T-cell (primary cell): ENCODE data around the gene STIL. TPM values are rescaled to one million over a fixed set of nuclear protein-coding genes. Genes with fewer than 3 reads are reported as not detected.

Source experiments
- ATAC-seq, 4 experiments: fragments of 200-7000 bp in 3 of 4; fragments of 150-1000 bp in 1 of 4; cut with Tn5 transposase; replicated peaks in 1 of 4; 1 replicate in 3 of 4; 2 replicates in 1 of 4; pipeline ENCODE4 v1.10.0; 2021; ENCODE audit warnings: moderate library complexity in 3 of 4, mild to moderate bottlenecking in 2 of 4, moderate number of reproducible peaks in 1 of 4
- CTCF ChIA-PET, 2 donors: fragments of 300-600 bp; sonication (Branson Sonifier 250); formaldehyde crosslinking; loops; one replicate each; lab custom pipeline; 2022; ENCODE audit warnings: antibody characterized with exemption in 2 of 2; lab: Charles Lee
- POLR2A ChIA-PET, 2 donors: fragments of 300-600 bp; sonication (Branson Sonifier 250); formaldehyde crosslinking; loops; one replicate each; lab custom pipeline; 2022; ENCODE audit warnings: antibody characterized with exemption in 2 of 2; lab: Charles Lee
- DNase-seq, 35 experiments: peaks; one replicate each; pipeline versions ENCODE4 v3.0.0 to v3.0.0-alpha.2; 2013 to 2023
- H3K27ac ChIP-seq: one replicate; pipeline ENCODE4 v1.5.1; 2013; ENCODE audit warnings: low read length
- H3K27me3 ChIP-seq, 2 experiments: replicated peaks in 1 of 2; 1 replicate in 1 of 2; 2 replicates in 1 of 2; pipeline versions ENCODE4 v1.6.1 to v1.7.0; 2013; ENCODE audit warnings: low read length in 1 of 2, mixed read lengths in 1 of 2; ENCODE audit not compliant: control insufficient read depth in 2 of 2, insufficient read depth in 2 of 2; ENCODE audit errors: extremely low read depth in 1 of 2
- H3K36me3 ChIP-seq, 2 donors: 1 replicate in 1 of 2; 2 replicates in 1 of 2; pipeline versions ENCODE4 v1.6.1 to v1.7.0; 2013; ENCODE audit warnings: low read length in 1 of 2; ENCODE audit not compliant: control insufficient read depth in 2 of 2, insufficient read depth in 1 of 2; ENCODE audit errors: extremely low read depth in 1 of 2
- H3K4me1 ChIP-seq, 2 experiments: 1 replicate in 1 of 2; 2 replicates in 1 of 2; pipeline versions ENCODE4 v1.6.1 to v1.7.0; 2013; ENCODE audit warnings: low read length in 2 of 2, mixed read lengths in 1 of 2; ENCODE audit not compliant: insufficient read depth in 2 of 2, control insufficient read depth in 1 of 2; ENCODE audit errors: extremely low read depth in 1 of 2
- H3K4me3 ChIP-seq, 2 donors: 1 replicate in 1 of 2; 2 replicates in 1 of 2; pipeline versions ENCODE4 v1.5.1 to v1.7.0; 2013; ENCODE audit warnings: mild to moderate bottlenecking in 2 of 2, low read length in 1 of 2, moderate library complexity in 1 of 2; ENCODE audit not compliant: control insufficient read depth in 1 of 2; ENCODE audit errors: extremely low read depth in 1 of 2
- H3K9me3 ChIP-seq: 2 replicates; pipeline ENCODE4 v1.7.0; 2013
- H3K27ac Mint-ChIP-seq, 2 donors: one replicate each; pipeline ENCODE4 v1.8.0; 2020 to 2021; ENCODE audit warnings: mild to moderate bottlenecking in 2 of 2, mixed read lengths in 2 of 2
- H3K27me3 Mint-ChIP-seq, 2 donors: one replicate each; pipeline ENCODE4 v1.8.0; 2021 to 2022; ENCODE audit warnings: mixed read lengths in 2 of 2
- H3K36me3 Mint-ChIP-seq: one replicate; pipeline ENCODE4 v1.8.0; 2021; ENCODE audit warnings: mixed read lengths
- H3K4me1 Mint-ChIP-seq, 3 donors: one replicate each; pipeline ENCODE4 v1.8.0; 2020 to 2022; ENCODE audit warnings: mixed read lengths in 3 of 3, mild to moderate bottlenecking in 1 of 3
- H3K4me3 Mint-ChIP-seq, 3 donors: one replicate each; pipeline ENCODE4 v1.8.0; 2020 to 2022; ENCODE audit warnings: mild to moderate bottlenecking in 3 of 3, mixed read lengths in 3 of 3, moderate library complexity in 3 of 3
- H3K9me3 Mint-ChIP-seq, 3 donors: one replicate each; pipeline ENCODE4 v1.8.0; 2020 to 2022; ENCODE audit warnings: mixed read lengths in 3 of 3
- WGBS: methylation state at CpG from one replicate; pipeline ENCODE4 v1.1.5; 2013; ENCODE audit warnings: missing lambda C conversion rate; ENCODE audit not compliant: insufficient coverage; 5-methylcytosine and 5-hydroxymethylcytosine counted together
- total RNA-seq, 35 experiments: library from RNA in 6 of 35; stranded (reverse) in 6 of 35; fragments of 120-200 nt in 1 of 35; gene quantifications; one replicate each; pipeline versions ENCODE4 v1.2.1 to v1.2.4 and lab custom pipeline; 2013 to 2026

Gene STIL
- total RNA-seq, 5 donors from 2014 or later (not counting 1 experiment from before 2014, with no cell fraction given) = 0.85 to 3.4 (median 1.7) TPM

DNA sequence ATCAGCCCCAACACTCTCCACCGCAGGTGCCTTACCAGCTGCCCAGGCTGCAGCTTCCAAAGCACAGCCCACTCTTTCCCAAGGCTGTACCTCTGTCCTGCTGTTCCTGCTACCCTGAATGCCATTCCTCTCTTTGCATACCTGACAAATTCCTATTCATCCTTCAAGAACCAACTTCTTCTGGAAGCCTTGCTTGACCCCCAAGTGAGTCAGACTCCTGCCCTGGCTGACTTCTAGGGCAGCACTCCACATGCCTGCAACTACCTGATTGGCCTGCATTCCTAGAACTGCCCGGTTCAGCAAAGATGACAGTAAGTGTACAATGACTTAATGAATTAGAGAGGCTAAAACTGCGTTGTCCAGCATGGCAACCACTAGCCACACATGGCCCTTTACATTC is 103.3 kb downstream of the STIL start:
- DNase-seq (no peak), ATAC-seq (no peak)
- Histone ChIP-seq H3K36me3 (no peaks in the 10 kb centered on the region), H3K27ac (no peak overlapping the region), H3K27me3 (peaks cover 0 to 37% of the 10 kb centered on the region in 2 experiments), H3K9me3 (no peaks in the 10 kb centered on the region), H3K4me1 (no peaks in the 10 kb centered on the region), H3K4me3 (no peak overlapping the region)
- Mint-ChIP-seq H3K9me3 (no peaks in the 10 kb centered on the region), H3K27me3 (peaks cover 6 to 16% of the 10 kb centered on the region in 2 donors), H3K36me3 (no peaks in the 10 kb centered on the region), H3K4me3 (no peak overlapping the region), H3K27ac (no peak overlapping the region), H3K4me1 (no peaks in the 10 kb centered on the region)
- ChIA-PET POLR2A (no interaction called here), CTCF (no interaction called here)
- 70% methylated on average over 2 of the region's 3 CpGs for WGBS

- POLR2A ChIA-PET = no interaction called here
- Histone ChIP-seq H3K36me3 (no peaks in the 10 kb centered on the region), H3K4me1 (no peaks in the 10 kb centered on the region), H3K27me3 (peaks cover 0 to 37% of the 10 kb centered on the region in 2 experiments), H3K4me3 (no peak overlapping the region), H3K27ac (no peak overlapping the region), H3K9me3 (no peaks in the 10 kb centered on the region)
- ATAC-seq = no peak
- H3K27me3 Mint-ChIP-seq = peaks cover 6 to 16% of the 10 kb centered on the region in 2 donors
- no peaks in the 10 kb centered on the region for H3K36me3 Mint-ChIP-seq
- WGBS = no CpG with 5 or more reads among the region's 3 CpGs
- no peaks in the 10 kb centered on the region for H3K9me3 Mint-ChIP-seq
- H3K4me1 Mint-ChIP-seq = no peaks in the 10 kb centered on the region
- H3K27ac Mint-ChIP-seq = no peak overlapping the region
- CTCF ChIA-PET = no interaction called here
- no peak for DNase-seq
- no peak overlapping the region for H3K4me3 Mint-ChIP-seq
Observed at GRCh38 chr1:47209725-47210325, 104.1 kb downstream of the STIL start.

DNA sequence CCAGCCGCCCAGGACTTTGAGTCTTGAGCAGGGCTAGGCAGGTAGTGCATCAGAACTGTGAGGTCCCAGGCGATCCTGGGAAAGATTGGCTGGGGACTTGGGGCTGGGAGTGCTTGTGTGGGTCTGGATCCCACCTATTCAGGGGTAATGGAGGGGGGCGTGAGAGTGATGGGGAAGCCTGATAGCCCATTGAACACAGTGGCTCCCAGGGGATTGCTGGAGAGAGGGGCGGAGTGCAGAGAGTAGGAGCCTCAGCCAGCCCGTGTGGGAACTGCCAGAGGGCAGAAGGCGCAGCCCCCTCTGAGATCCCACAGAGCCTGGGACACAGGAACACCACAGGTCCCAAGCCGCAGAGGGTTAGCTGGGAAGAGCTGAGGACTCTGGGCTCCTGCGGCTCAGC is 104.9 kb downstream of the STIL start:
- H3K4me3 ChIP-seq = no peak overlapping the region
- POLR2A ChIA-PET = no interaction called here
- no peak overlapping the region for H3K27ac ChIP-seq
- Mint-ChIP-seq H3K4me3 (no peak overlapping the region), H3K36me3 (no peaks in the 10 kb centered on the region), H3K4me1 (no peaks in the 10 kb centered on the region), H3K9me3 (no peaks in the 10 kb centered on the region), H3K27me3 (peaks cover 12 to 21% of the 10 kb centered on the region in 2 donors), H3K27ac (no peak overlapping the region)
- H3K36me3 ChIP-seq = no peaks in the 10 kb centered on the region
- no peaks in the 10 kb centered on the region for H3K9me3 ChIP-seq
- H3K27me3 ChIP-seq = peaks cover 0 to 35% of the 10 kb centered on the region in 2 experiments
- no peaks in the 10 kb centered on the region for H3K4me1 ChIP-seq
- ATAC-seq = no peak
- DNase-seq = no peak
- 71% methylated on average over 7 of the region's 8 CpGs for WGBS
- CTCF ChIA-PET = no interaction called here

- Histone ChIP-seq H3K27me3 (peaks cover 0 to 33% of the 10 kb centered on the region in 2 experiments), H3K4me1 (no peaks in the 10 kb centered on the region), H3K9me3 (no peaks in the 10 kb centered on the region), H3K4me3 (no peak overlapping the region), H3K36me3 (no peaks in the 10 kb centered on the region), H3K27ac (no peak overlapping the region)
- 87% methylated on average over 7 of the region's 11 CpGs for WGBS
- Mint-ChIP-seq H3K9me3 (no peaks in the 10 kb centered on the region), H3K27ac (no peak overlapping the region), H3K36me3 (no peaks in the 10 kb centered on the region), H3K4me3 (no peak overlapping the region), H3K27me3 (peaks cover 16 to 22% of the 10 kb centered on the region in 2 donors), H3K4me1 (peaks cover 0 to 2% (median 2%) of the 10 kb centered on the region in 3 donors)
- CTCF ChIA-PET = no interaction called here
- ATAC-seq (no peak), DNase-seq (no peak)
- POLR2A ChIA-PET = no interaction called here
Observed at GRCh38 chr1:47208374-47208850, 105.5 kb downstream of the STIL start.

- H3K4me3 ChIP-seq = no peak overlapping the region
- 50% methylated on average over 7 of the region's 8 CpGs for WGBS
- no peaks in the 10 kb centered on the region for H3K4me1 ChIP-seq
- POLR2A ChIA-PET = no interaction called here
- peaks cover 20 to 25% of the 10 kb centered on the region in 2 donors for H3K27me3 Mint-ChIP-seq
- DNase-seq (no peak), ATAC-seq (no peak)
- no peaks in the 10 kb centered on the region for H3K9me3 ChIP-seq
- H3K4me3 Mint-ChIP-seq = no peak overlapping the region
- CTCF ChIA-PET = no interaction called here
- H3K27me3 ChIP-seq = peaks cover 0 to 33% of the 10 kb centered on the region in 2 experiments
- peaks cover 0 to 4% (median 0%) of the 10 kb centered on the region in 3 donors for H3K9me3 Mint-ChIP-seq
- no peak overlapping the region for H3K27ac ChIP-seq
- peaks cover 0 to 6% (median 4%) of the 10 kb centered on the region in 3 donors for H3K4me1 Mint-ChIP-seq
- H3K27ac Mint-ChIP-seq = no peak overlapping the region
- H3K36me3 ChIP-seq = no peaks in the 10 kb centered on the region
- H3K36me3 Mint-ChIP-seq = no peaks in the 10 kb centered on the region
Observed at GRCh38 chr1:47207803-47208373, 106.1 kb downstream of the STIL start.

- ChIA-PET POLR2A (no interaction called here), CTCF (interaction anchor here in 1 of 2 donors (0.9 kb wide), 1 partner anchor 13 kb away, joined by 3 read pairs; no protein-coding TSS in a partner anchor)
- H3K4me1 ChIP-seq = no peaks in the 10 kb centered on the region
- no peak overlapping the region for H3K27ac ChIP-seq
- no peaks in the 10 kb centered on the region for H3K36me3 ChIP-seq
- H3K4me3 Mint-ChIP-seq = no peak overlapping the region
- peaks cover 0 to 4% (median 0%) of the 10 kb centered on the region in 3 donors for H3K9me3 Mint-ChIP-seq
- H3K4me1 Mint-ChIP-seq = peaks cover 0 to 6% (median 4%) of the 10 kb centered on the region in 3 donors
- WGBS = 85% methylated on average over 2 of the region's 5 CpGs
- ATAC-seq (no peak), DNase-seq (no peak)
- no peak overlapping the region for H3K27ac Mint-ChIP-seq
- H3K4me3 ChIP-seq = no peak overlapping the region
- peaks cover 0 to 29% of the 10 kb centered on the region in 2 experiments for H3K27me3 ChIP-seq
- H3K9me3 ChIP-seq = no peaks in the 10 kb centered on the region
- no peaks in the 10 kb centered on the region for H3K36me3 Mint-ChIP-seq
- peaks cover 20 to 22% of the 10 kb centered on the region in 2 donors for H3K27me3 Mint-ChIP-seq
Observed at GRCh38 chr1:47205918-47206317, 108.0 kb downstream of the STIL start.
